ENCODE data around the gene STAMBP. TPM values are rescaled to one million over a fixed set of nuclear protein-coding genes. Genes with fewer than 3 reads are reported as not detected.

The STAMBP gene
- total RNA-seq, 1 donor from 2014 or later = 36.4 TPM

DNA sequence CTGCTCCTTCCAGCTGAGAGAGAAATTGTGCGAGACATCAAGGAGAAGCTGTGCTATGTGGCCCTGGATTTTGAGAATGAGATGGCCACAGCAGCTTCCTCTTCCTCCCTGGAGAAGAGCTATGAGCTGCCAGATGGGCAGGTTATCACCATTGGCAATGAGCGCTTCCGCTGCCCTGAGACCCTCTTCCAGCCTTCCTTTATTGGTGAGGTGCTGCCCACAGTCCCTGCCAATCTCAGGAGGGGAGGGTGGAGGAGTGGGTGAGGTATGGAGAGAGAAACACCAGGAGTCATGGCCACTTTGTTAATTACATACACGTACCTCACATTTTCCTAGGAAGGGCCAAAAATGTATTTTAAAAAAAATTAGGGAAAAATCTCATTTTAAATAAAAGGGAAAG, 85.9 kb downstream of the STAMBP start:
- Histone ChIP-seq H3K27me3 (no peaks in the 10 kb centered on the region), H3K36me3 (peaks cover 74 to 89% of the 10 kb centered on the region in 2 donors), H3K27ac (no peak overlapping the region), H3K4me1 (no peaks in the 10 kb centered on the region), H3K9me3 (no peaks in the 10 kb centered on the region), H3K4me3 (no peak overlapping the region)
- DNase-seq (ENCODE audit: low spot score in 2 of 2) = no peak
- intact Hi-C loops (cut with DNase I) = no loop called here
- TF ChIP-seq, protein P1, sequence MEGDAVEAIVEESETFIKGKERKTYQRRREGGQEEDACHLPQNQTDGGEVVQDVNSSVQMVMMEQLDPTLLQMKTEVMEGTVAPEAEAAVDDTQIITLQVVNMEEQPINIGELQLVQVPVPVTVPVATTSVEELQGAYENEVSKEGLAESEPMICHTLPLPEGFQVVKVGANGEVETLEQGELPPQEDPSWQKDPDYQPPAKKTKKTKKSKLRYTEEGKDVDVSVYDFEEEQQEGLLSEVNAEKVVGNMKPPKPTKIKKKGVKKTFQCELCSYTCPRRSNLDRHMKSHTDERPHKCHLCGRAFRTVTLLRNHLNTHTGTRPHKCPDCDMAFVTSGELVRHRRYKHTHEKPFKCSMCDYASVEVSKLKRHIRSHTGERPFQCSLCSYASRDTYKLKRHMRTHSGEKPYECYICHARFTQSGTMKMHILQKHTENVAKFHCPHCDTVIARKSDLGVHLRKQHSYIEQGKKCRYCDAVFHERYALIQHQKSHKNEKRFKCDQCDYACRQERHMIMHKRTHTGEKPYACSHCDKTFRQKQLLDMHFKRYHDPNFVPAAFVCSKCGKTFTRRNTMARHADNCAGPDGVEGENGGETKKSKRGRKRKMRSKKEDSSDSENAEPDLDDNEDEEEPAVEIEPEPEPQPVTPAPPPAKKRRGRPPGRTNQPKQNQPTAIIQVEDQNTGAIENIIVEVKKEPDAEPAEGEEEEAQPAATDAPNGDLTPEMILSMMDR (IDR thresholded peaks at IDR 0.05) = no peak

DNA sequence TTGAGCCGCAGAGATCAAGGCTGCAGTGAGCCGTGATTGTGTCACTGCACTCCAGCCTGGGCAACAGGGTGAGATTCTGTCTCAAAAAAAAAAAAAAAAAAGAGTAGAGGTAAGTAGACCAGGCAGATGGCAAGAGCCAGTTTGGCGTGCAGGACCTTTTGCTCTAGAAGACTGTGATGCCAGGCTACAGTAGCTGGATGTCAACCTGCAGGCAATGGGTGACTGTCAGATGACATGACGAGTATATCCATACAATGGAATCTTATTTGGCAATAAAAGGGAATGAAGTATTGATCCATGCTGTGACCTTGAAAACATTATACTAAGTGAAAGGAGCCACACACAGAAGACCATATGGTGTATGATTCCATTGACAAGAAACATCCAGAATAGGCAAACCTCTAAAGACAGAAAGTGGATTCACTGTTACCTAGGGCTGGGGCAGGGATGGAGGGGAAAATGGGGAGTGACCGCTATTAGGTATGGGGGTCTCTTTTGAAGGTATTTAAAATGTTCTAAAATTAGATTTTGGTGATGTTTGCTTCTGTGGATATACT, 86.8 kb downstream of the STAMBP start:
- intact Hi-C loops (cut with DNase I) = no loop called here
- Histone ChIP-seq H3K4me3 (no peak overlapping the region), H3K9me3 (no peaks in the 10 kb centered on the region), H3K27me3 (no peaks in the 10 kb centered on the region), H3K27ac (no peak overlapping the region), H3K36me3 (peaks cover 74 to 88% of the 10 kb centered on the region in 2 donors), H3K4me1 (no peaks in the 10 kb centered on the region)
- TF ChIP-seq, protein P1 (IDR thresholded peaks at IDR 0.05) = no peak
- no peak for DNase-seq (ENCODE audit: low spot score in 2 of 2)

DNA sequence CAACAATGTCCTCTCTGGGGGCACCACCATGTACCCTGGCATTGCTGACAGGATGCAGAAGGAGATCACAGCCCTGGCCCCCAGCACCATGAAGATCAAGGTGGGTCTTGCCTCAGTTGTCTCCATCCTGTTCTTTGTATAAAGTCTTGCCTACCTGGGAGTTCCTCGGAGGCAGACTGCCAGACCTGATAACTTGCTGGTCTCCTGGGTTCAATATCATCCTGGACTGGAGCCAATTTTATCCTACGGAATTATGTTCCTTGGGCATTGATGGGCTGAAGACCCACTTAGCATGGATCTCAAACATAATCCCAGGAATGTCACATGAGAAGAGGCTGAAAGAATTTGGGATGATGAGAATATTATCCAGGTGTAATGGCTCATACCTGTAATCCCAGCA, 87.9 kb downstream of the STAMBP start:
- Histone ChIP-seq H3K27me3 (no peaks in the 10 kb centered on the region), H3K27ac (no peak overlapping the region), H3K4me1 (no peaks in the 10 kb centered on the region), H3K4me3 (no peak overlapping the region), H3K36me3 (peaks cover 64 to 80% of the 10 kb centered on the region in 2 donors), H3K9me3 (no peaks in the 10 kb centered on the region)
- intact Hi-C loops (cut with DNase I) = no loop called here
- TF ChIP-seq, protein P1 (IDR thresholded peaks at IDR 0.05) = no peak
- DNase-seq (ENCODE audit: low spot score in 2 of 2) = no peak

DNA sequence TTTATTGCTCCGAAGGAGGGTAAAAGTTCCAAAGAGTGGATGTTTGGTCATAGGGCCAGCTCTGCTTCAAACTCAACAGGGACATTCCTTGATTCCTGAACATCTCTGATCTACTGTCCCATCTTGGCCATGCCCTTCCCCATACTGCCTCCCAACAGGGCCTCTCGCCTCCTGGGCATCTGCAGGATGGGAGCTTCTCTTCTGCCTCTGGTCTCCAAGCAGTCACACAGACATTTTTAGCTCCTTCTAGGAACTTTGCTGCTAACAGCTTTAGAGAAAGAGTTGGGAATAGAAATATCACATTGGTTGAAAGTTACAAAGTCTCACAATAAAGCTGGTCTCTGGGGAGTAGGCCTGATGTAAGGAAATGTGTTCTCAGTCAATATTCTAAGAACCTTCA, 88.5 kb downstream of the STAMBP start:
- no peak overlapping the region for H3K27ac ChIP-seq
- H3K4me1 ChIP-seq = no peaks in the 10 kb centered on the region
- DNase-seq (ENCODE audit: low spot score in 2 of 2) = no peak
- H3K27me3 ChIP-seq = no peaks in the 10 kb centered on the region
- TF ChIP-seq, protein P1 (IDR thresholded peaks at IDR 0.05) = no peak
- H3K36me3 ChIP-seq = peaks cover 57 to 74% of the 10 kb centered on the region in 2 donors
- H3K9me3 ChIP-seq = no peaks in the 10 kb centered on the region
- intact Hi-C loops (cut with DNase I) = no loop called here
- H3K4me3 ChIP-seq = no peak overlapping the region

DNA sequence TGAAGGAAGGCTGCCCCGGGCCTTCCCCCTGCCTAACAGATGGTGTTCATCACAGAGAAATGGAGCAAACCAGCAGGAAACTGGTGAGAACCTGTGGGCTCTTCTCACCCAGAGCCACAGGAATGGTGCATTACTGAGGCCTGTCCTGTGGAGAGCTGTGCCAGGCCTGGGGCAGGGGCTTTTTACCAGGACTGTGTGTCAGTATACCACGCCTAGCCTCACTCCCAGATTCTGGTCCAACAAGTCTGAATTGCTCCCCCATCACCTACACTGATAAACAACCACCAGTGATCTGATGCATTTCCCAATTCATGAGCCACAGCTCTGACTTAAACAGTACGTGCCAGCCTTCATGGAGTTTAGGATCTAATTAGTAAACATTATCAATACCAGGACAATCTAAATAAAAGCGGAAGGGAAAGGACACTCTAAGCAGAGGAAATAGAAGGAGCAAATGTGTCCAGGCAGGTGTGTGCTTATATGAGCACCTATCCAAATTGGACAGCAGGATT, 89.0 kb downstream of the STAMBP start:
- Histone ChIP-seq H3K4me1 (no peaks in the 10 kb centered on the region), H3K4me3 (no peak overlapping the region), H3K27me3 (no peaks in the 10 kb centered on the region), H3K27ac (no peak overlapping the region), H3K9me3 (no peaks in the 10 kb centered on the region), H3K36me3 (peaks cover 55 to 69% of the 10 kb centered on the region in 2 donors)
- intact Hi-C loops (cut with DNase I) = no loop called here
- TF ChIP-seq, protein P1 (IDR thresholded peaks at IDR 0.05) = no peak
- DNase-seq (ENCODE audit: low spot score in 2 of 2) = no peak

DNA sequence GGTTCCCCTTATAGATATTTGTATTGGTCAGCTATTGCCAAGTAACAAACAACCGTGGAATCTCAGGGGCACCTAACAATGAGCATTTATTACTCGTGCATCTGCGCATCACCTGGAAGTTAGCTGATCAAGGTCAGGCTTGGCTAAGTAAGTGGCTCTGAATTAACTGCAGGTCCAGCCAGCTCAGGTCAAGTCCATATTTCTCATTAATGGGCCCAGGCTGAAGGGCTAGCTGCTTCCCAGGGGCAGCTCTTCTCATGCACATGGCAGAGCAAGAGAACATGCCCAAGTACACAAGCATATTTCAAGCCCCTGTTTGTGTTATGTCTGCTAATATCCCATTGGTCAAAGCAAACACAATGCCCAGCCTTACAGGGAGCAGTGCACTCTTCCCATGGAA, 90.1 kb downstream of the STAMBP start:
- DNase-seq (ENCODE audit: low spot score in 2 of 2) = no peak
- H3K4me1 ChIP-seq = no peaks in the 10 kb centered on the region
- H3K36me3 ChIP-seq = peaks cover 47 to 58% of the 10 kb centered on the region in 2 donors
- intact Hi-C loops (cut with DNase I) = no loop called here
- no peak overlapping the region for H3K4me3 ChIP-seq
- H3K9me3 ChIP-seq = no peaks in the 10 kb centered on the region
- TF ChIP-seq, protein P1 (IDR thresholded peaks at IDR 0.05) = no peak
- H3K27ac ChIP-seq = no peak overlapping the region
- H3K27me3 ChIP-seq = no peaks in the 10 kb centered on the region

All from ascending aorta (tissue), 2 donors.